Gastroesophageal sphincter (tissue), 3 donors: ENCODE results near the gene IL12B.

Experiments
- EP300 ChIP-seq: sonication (generic); formaldehyde crosslinking; IDR thresholded peaks from one replicate; pipeline ENCODE4 v1.6.1; 2017; ENCODE audit warnings: antibody characterized with exemption, mild to moderate bottlenecking
- POLR2A ChIP-seq, 2 donors: fragments of 450-650 bp; IDR thresholded peaks; one replicate each; pipeline ENCODE4 v1.6.1; 2017; ENCODE audit warnings: antibody characterized with exemption in 2 of 2, mild to moderate bottlenecking in 2 of 2, moderate library complexity in 1 of 2
- TF ChIP-seq, protein P1 (sequence below), 4 experiments: fragments of 200-600 bp in 2 of 4; fragments of 450-650 bp in 2 of 4; sonication (generic) in 1 of 4; IDR thresholded peaks; one replicate each; pipeline ENCODE4 v1.5.1; 2017 to 2019; ENCODE audit warnings: antibody characterized with exemption in 4 of 4, mild to moderate bottlenecking in 2 of 4, moderate library complexity in 2 of 4

DNA sequence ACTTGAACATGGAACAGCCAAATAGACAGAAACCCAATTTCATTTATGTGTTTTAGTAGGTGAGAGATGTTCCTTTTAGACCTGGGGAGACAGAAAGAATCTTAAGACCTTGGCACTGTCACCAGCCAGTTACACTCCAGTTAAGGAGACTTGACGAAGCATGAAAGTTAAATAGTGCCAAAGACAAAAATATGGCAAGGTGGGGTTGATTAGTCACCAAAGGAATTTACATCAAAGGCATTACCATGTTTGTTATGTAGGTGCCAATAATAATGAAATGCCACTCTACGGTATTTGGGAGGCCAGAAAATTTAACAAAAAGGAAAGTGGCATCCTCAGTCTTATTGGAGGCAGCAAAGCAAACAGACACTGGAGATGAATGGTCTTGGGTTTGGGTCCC is 9.2 kb upstream of the IL12B start:
- no peak for TF ChIP-seq EP300
- TF ChIP-seq, protein P1, sequence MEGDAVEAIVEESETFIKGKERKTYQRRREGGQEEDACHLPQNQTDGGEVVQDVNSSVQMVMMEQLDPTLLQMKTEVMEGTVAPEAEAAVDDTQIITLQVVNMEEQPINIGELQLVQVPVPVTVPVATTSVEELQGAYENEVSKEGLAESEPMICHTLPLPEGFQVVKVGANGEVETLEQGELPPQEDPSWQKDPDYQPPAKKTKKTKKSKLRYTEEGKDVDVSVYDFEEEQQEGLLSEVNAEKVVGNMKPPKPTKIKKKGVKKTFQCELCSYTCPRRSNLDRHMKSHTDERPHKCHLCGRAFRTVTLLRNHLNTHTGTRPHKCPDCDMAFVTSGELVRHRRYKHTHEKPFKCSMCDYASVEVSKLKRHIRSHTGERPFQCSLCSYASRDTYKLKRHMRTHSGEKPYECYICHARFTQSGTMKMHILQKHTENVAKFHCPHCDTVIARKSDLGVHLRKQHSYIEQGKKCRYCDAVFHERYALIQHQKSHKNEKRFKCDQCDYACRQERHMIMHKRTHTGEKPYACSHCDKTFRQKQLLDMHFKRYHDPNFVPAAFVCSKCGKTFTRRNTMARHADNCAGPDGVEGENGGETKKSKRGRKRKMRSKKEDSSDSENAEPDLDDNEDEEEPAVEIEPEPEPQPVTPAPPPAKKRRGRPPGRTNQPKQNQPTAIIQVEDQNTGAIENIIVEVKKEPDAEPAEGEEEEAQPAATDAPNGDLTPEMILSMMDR (IDR thresholded peaks at IDR 0.05) = no peak
- TF ChIP-seq POLR2A (IDR thresholded peaks at IDR 0.05) = no peak
